Keratinocyte (primary cell): Measurements from ENCODE around the gene SH3PXD2A.

Experiments
- CTCF ChIP-seq, 3 experiments: IDR thresholded peaks in 1 of 3; conservative IDR thresholded peaks in 1 of 3; optimal IDR thresholded peaks in 1 of 3; 2 replicates in 2 of 3; 3 replicates in 1 of 3; pipeline versions ENCODE3 to v1.5.1; 2011; ENCODE audit warnings: low read length in 3 of 3, mild to moderate bottlenecking in 3 of 3, moderate library complexity in 2 of 3, control low read depth in 1 of 3, inconsistent platforms in 1 of 3; ENCODE audit not compliant: insufficient read depth in 2 of 3; ENCODE audit errors: extremely low read depth in 1 of 3
- EZH2 ChIP-seq: IDR thresholded peaks from one replicate; pipeline ENCODE4 v1.6.1; 2012; ENCODE audit warnings: inconsistent platforms, mild to moderate bottlenecking, low read length, moderate library complexity

- TF ChIP-seq CTCF (optimal IDR thresholded peaks at IDR 0.05 in 1 of 3, IDR thresholded peaks at IDR 0.05 in 1 of 3, conservative IDR thresholded peaks at IDR 0.05 in 1 of 3; ENCODE audit: extremely low read depth in 1 of 3, insufficient read depth in 2 of 3, low read length in 3 of 3) (no peak), EZH2 (no peak)
These were observed 168.2 kb downstream of the SH3PXD2A start for GRCh38 chr10:103687172-103687571.
